ENCODE measurements around the gene ACCSL.

GRCh38 chr11:44072757-44073658, 25.2 kb downstream of the ACCSL start:
- TF ChIP-seq REST (IDR thresholded peaks at IDR 0.05; ENCODE audit: insufficient read depth in 1 of 2, low read depth in 2 of 2, low read length in 2 of 2) = no peak
- TF ChIP-seq POLR2AphosphoS5 (IDR thresholded peaks at IDR 0.05; ENCODE audit: low read depth, low read length) = no peak

Measured in PFSK-1 (cell line).